GM18868 (cell line): ENCODE measurements around the gene OTOG.

Source experiments
- ATAC-seq: cut with Tn5 transposase; IDR thresholded peaks from one replicate; pipeline ENCODE4 v1.9.1; 2021; ENCODE audit warnings: mild to moderate bottlenecking, moderate library complexity; ENCODE audit not compliant: unreplicated experiment

The OTOG gene

DNA sequence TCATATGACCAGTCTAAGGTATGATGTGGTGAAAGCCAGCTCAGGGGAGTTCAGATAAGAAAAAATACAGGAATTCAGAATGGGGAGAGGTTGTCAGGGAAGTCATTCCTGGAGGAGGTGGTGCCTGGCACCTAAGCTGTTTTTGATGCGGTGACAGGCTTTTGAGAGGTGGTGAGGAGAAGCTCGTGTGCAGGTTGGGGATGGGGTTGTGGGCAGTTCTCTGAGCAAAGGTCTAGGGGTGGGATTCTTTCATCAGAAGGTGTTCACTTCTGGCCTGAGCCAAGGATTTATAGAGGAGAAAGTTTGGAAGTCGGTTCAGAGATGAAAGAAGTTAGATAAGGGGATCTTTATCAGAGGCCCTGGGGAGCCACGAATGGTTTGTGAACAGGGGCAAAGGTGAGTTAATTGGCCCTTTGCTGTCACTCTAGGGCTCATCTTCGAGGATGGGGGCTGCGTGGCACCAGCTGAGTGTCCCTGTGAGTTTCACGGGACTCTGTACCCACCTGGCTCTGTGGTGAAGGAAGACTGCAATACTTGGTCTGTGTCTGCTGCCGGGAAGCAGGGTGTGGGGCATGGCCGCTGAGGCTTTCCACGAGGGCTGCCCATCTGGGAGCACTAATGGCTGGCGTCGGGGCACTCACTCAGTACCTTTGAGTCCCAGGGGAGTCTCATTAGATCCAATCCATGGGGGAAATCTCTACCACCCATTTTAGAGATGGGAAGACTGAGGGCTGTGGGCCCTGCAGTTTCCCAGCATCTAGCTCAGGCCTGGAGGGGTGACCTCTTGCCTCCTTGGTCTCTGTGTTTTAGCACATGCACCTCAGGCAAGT, 13.4 kb downstream of the OTOG start:
- no peak for ATAC-seq

GRCh38 chr11:17561111-17561415, 14.0 kb downstream of the OTOG start:
- no peak for ATAC-seq

- no peak for ATAC-seq
Measured at GRCh38 chr11:17561526-17561925, 14.5 kb downstream of the OTOG start.

GRCh38 chr11:17563231-17563646, 16.2 kb downstream of the OTOG start:
- ATAC-seq, result no peak

DNA sequence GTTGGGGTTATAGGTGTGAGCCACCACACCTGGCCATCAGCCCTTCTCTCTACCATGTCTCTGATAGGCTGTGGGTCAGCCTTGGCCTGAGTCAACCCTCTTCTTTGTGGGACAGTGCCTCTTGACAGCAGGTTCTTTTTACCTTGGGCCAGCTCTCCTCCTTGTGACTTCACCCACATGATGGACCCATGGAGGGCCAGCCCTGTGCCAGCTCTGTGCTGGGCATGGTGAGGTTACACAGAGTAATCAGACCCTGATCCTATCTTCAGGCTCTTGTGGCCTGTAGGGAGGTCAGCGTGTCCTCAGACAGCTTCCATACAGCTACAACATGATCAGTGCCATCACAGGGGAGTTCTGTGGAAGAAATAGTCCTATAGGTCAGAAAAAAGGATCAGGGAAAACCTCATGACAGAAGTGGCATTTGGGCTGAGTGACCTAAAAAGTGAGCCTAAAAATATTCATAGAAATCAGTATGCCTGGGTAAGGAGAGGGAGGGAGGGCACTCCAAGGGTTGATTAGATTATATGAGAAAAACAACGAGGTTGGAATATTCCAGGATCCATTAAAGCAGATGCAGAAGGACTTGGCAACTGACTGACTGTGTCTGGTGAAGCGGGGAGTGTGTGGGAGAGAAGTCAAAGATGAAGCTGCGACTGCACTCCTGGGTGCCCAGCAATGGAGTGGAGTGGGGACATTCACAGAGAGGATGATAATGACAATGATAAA, 17.1 kb downstream of the OTOG start:
- no peak for ATAC-seq

GRCh38 chr11:17564687-17565042, 17.6 kb downstream of the OTOG start:
- ATAC-seq, result no peak

GRCh38 chr11:17568944-17569343, 21.9 kb downstream of the OTOG start:
- ATAC-seq, result no peak

DNA sequence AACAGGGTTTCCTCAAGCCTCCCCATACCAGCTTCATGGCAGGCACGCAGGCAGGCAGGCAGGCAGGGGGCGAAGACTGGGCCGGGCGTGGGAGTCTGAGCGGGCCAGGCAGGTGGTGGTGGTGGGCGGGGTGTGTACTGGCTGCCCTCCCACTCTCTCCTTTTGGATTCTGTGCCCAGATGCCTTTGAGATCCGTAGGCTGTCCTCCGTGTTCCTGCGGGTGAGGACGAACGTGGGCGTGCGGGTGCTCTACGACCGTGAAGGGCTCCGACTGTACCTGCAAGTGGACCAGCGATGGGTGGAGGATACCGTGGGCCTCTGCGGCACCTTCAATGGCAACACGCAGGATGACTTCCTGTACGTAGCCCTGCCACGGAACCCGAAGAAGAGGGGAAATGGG, 23.0 kb downstream of the OTOG start:
- ATAC-seq, result no peak

DNA sequence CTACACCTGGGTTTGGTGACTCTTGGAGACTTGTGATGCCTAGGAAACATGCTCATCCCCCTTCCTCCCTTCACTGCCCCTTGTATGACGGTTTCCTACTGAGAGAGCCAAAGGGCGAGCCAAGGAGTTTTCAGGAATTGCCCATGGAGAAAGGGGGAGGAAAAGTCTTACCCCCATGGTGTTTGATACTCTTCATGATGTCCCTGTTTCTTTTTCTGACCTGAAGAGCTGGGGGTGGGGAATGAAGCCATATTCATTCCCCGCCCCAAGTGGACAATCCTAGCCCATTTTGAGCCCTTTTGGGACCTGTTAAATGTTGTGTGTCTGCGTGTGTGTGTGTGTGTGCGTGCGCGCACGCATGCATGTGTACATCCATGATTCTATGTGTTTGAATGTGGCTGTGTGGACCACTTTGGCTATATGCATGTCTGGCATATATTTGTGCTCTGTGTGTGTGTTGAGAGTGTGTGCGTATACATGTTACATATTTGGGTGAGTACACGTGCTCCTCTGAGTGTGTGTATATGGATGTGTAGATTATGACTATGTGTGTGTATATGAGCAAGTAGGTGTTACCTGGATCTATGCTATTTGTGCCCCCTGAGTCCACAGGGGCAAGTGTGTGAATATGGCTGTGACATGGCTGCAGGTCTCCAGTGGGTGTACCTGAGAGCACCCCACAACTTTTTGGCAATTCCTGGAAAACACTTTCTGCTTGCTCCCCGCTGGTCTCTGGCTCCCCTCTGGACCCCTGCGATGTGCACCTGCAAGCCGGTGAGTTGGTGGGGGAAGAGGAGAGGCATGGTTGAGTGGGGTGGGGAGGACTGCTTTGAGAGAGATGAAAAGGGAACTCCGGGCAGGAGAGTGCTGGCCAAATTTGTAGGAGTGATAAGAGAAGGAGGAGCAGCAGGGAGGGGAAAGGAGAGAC, 24.6 kb downstream of the OTOG start:
- no peak for ATAC-seq

DNA sequence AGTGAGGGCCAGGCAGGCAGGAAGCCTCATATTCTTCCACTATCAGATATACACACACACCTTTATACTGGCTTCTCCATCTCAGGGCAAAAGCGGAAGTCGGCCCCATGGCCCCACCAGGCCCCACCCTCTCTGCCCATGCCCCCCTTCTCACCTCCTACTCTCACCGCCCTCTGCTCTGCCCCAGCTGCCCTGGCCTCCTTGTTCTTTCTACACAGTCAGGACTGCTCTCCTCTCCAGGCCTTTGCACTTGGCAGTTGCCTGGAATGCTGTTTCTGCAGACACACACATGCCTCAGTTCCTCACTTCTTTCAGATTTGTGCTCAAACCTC, 25.3 kb downstream of the OTOG start:
- ATAC-seq, result no peak

- no peak for ATAC-seq
Measured at GRCh38 chr11:17572791-17573460, 25.9 kb downstream of the OTOG start.

GRCh38 chr11:17573526-17573925, 26.5 kb downstream of the OTOG start:
- ATAC-seq, result no peak

DNA sequence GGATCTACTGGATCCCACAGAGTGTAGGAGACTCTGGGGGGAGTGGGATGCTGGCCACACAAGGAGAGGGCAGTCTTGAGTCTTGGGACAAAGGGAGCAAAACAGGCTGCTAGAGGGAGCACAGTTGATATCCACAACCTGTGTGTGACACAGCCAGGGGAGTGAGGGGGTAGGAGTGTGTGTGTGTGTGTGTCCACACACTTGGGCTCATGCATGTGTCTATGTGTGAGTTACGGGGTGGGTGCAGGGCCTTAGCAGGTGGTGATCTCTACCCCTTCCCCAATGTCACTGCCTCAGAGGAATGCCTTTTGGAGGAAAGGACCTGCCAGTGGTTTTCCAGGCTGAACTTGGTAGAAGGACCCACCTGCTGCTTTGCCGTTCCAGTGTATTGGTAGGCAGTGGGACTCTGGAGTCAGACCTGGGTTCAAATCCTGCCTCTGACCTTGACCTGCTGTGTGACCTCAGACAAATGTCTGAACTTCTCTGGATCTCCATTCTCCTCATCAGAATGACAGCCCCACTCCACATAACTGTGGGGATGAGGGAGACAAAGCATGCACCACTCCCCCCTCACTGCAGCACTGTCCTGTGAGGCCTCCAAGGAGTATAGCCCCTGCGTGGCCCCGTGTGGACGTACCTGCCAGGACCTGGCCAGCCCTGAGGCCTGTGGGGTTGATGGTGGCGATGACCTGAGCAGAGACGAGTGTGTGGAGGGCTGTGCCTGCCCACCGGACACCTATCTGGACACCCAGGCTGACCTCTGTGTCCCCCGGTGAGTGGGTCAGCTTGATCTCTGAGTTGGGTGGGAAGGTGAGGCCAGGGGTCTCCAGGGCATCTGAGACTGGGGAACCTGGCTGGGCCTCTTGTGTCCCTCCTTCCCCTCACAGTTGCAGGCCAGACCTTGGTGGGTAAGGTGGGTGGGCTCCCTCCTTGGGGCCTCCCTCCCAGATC, 27.4 kb downstream of the OTOG start:
- ATAC-seq, result no peak

DNA sequence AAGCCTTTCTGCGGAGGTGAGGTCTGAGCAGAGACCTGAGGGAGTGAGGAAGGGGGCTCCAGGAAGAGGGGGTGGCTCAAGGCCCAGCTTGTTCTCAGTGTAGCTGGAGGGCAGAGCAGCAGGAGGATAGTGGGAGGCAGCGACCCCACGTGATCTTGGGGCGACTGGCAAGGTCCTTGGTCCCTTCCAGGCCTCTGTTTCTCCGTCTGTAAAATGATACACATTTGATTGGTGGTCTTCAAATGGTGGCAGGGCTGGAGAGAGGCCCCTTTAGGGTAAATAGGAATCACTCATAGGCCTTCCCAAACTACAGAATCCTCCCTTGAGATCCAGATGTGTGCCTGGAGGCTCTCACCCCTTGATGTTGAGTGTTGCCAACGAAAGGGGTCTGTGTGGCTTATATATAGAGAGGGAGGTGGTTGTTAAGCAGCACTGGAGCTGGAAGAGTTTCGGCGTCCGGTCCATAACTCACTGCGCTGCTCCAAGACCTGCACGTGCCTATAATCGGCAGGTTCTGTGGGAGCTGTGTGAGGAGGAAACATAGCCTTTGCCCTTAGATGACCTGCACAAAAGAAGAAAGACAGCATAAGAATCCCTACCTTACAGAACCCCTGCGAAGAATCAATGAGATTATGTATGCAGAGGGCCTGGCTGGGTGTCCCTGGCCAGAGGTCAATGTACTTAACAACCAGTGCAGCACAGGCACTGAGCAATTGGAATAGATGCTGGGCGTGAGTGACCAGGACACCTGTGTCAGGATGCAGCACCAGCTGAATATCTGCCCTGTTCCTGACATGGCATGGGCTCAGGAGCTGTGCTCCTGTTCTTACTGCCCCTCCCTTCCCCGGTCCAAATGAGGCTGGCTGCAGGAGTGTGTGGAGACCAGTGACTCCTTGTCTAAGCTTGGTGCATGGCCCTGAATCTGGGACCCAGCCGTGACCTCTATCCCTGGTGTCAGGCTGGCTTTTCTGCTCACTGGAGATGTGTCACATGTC, 28.7 kb downstream of the OTOG start:
- ATAC-seq, result no peak

DNA sequence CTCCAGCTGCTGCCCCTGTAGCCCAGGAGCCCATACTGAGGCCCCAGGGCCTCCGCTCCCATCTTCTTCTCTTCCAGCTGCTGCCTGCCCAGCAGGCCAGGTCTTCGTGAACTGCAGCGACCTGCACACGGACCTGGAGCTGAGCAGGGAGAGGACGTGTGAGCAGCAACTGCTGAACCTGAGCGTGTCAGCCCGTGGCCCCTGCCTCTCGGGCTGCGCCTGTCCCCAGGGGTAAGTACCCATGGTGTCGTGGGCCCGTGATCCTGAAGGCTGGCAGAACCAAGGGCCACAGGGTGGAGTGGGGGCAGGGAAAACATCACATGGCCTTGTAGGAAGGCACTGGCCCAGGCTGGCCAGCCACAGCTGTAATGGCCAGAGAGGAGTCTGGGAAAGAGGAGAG, 31.2 kb downstream of the OTOG start:
- ATAC-seq, result no peak

DNA sequence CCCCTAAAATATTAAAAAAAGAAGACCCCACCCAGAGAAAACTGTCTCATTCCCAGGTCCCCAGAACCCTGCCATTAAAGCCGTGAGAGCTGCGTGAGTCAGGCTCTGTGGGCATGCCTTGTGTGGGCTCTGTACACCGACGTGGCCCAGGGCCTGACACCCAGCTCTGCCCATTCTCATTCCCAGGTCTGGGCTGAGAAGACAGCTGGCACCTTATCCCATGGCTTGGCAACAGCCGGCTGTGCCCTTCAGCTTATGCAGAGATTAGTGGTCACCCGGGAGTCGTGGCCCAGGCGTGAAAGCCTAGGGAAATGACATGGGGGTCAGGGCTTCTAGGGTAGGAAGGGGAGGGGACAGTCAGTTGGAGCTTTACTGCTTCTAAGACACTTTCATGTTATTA, 31.9 kb downstream of the OTOG start:
- ATAC-seq, result no peak

DNA sequence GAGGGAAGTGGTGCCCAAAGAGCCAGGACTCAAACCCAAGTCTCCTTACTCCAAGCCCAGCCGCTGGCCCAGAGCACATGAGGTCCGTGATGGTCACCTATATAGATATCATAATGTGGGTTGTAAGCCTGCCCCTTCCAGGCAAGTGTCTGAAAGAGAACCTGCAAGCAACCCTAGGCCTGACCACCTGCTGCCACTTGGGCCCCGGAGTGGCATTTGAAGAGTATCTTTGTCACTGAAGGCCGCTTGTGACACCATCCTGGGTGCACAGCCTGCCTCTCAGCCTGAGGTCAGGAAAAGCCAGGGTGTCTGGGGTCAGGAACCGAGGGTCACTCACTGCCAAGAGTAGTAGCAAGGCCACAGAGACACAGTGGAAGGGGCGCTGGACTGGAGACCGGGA, 32.4 kb downstream of the OTOG start:
- no peak for ATAC-seq

DNA sequence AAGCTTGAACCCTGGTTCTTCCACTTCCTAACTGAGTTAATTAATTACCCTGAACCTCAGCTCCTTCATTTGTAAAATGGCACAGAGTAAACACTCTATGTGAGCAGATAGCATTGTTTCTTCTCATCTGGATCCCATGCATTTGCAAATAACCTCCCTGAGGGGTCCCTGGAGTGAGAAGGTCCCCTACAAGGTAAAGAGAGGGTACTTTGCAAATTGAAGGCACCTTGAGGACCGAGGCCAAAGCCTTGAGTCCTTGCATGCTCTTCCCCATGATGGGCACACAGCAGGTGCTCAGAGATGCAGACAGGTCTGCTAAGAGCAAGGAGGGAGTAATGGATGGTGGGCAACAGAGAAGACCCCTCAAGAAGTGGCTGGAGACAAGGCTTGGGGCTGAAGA, 33.2 kb downstream of the OTOG start:
- ATAC-seq, result no peak
